CD4-positive, alpha-beta T cell (primary cell): ENCODE data around the gene LRWD1. TPM values are rescaled to one million over a fixed set of nuclear protein-coding genes. Genes with fewer than 3 reads are reported as not detected.
"Not testable (repeated sequence)": the region's sequence is repeated elsewhere in the genome, so short reads cannot be mapped to it uniquely, and the experiment has no call there.

ENCODE experiments used
- ATAC-seq: fragments of 200-7000 bp; cut with Tn5 transposase; one replicate; pipeline ENCODE4 v1.10.0; 2022; ENCODE audit warnings: mild to moderate bottlenecking; ENCODE audit not compliant: poor library complexity
- CTCF ChIA-PET: fragments of 350-600 bp; sonication (Branson Sonifier 250); formaldehyde crosslinking; loops from one replicate; lab custom pipeline; 2021; ENCODE audit warnings: antibody characterized with exemption, inconsistent platforms; lab: Charles Lee
- POLR2A ChIA-PET: fragments of 350-600 bp; sonication (Branson Sonifier 250); formaldehyde crosslinking; loops from one replicate; lab custom pipeline; 2021; ENCODE audit warnings: antibody characterized with exemption, inconsistent platforms; lab: Charles Lee
- DNase-seq, 14 experiments: peaks; one replicate each; pipeline ENCODE4 v3.0.0-alpha.2; 2013 to 2020; ENCODE audit warnings: mixed read lengths in 2 of 14
- H3K27ac ChIP-seq, 2 donors: one replicate each; pipeline versions ENCODE4 v1.5.1 to v1.7.0; 2013; ENCODE audit warnings: low read length in 2 of 2, low read depth in 1 of 2, mild to moderate bottlenecking in 1 of 2
- H3K27me3 ChIP-seq, 2 experiments: 1 replicate in 1 of 2; 2 replicates in 1 of 2; pipeline versions ENCODE4 v1.6.1 to v1.7.0; 2013; ENCODE audit warnings: low read length in 2 of 2, control low read depth in 1 of 2, mild to moderate bottlenecking in 1 of 2, moderate library complexity in 1 of 2; ENCODE audit not compliant: insufficient read depth in 2 of 2, control insufficient read depth in 1 of 2
- H3K36me3 ChIP-seq: one replicate; pipeline ENCODE4 v1.6.1; 2013; ENCODE audit warnings: low read length, control low read depth; ENCODE audit not compliant: insufficient read depth
- H3K4me1 ChIP-seq: one replicate; pipeline ENCODE4 v1.6.1; 2013; ENCODE audit warnings: low read length, control low read depth; ENCODE audit not compliant: insufficient read depth
- H3K4me3 ChIP-seq: one replicate; pipeline ENCODE4 v1.5.1; 2013; ENCODE audit warnings: mild to moderate bottlenecking, low read length, moderate library complexity
- H3K9me3 ChIP-seq, 2 experiments: 1 replicate in 1 of 2; 2 replicates in 1 of 2; pipeline versions ENCODE4 v1.6.1 to v1.7.0; 2013; ENCODE audit warnings: low read length in 2 of 2, mild to moderate bottlenecking in 2 of 2, control low read depth in 1 of 2, moderate library complexity in 1 of 2; ENCODE audit not compliant: control insufficient read depth in 1 of 2, insufficient read depth in 1 of 2
- H3K27ac Mint-ChIP-seq: one replicate; pipeline ENCODE4 v1.8.0; 2020; ENCODE audit warnings: mixed read lengths
- H3K27me3 Mint-ChIP-seq: one replicate; pipeline ENCODE4 v1.8.0; 2021; ENCODE audit warnings: mixed read lengths
- H3K36me3 Mint-ChIP-seq: one replicate; pipeline ENCODE4 v1.8.0; 2021; ENCODE audit warnings: low read depth, mixed read lengths
- H3K4me1 Mint-ChIP-seq: one replicate; pipeline ENCODE4 v1.8.0; 2021; ENCODE audit warnings: low read depth, mixed read lengths
- H3K4me3 Mint-ChIP-seq: one replicate; pipeline ENCODE4 v1.8.0; 2020; ENCODE audit warnings: mild to moderate bottlenecking, mixed read lengths
- H3K9me3 Mint-ChIP-seq: one replicate; pipeline ENCODE4 v1.8.0; 2020; ENCODE audit warnings: mixed read lengths
- intact Hi-C, 2 experiments: fragments of 100-400 bp; cut with DNase I in 1 of 2; cut with micrococcal nuclease in 1 of 2; formaldehyde crosslinking; loops; one replicate each; pipeline versions ENCODE4 v1.15.1 to v1.9.0; 2023 to 2025; cut with DNase I, micrococcal nuclease
- total RNA-seq, 174 experiments: library from RNA in 2 of 174; stranded (reverse) in 2 of 174; gene quantifications; one replicate each; pipeline ENCODE4 v1.2.3 and lab custom pipeline; 2021 to 2026
- TF ChIP-seq, protein P1 (sequence below): fragments of 200-600 bp; IDR thresholded peaks from one replicate; pipeline ENCODE4 v1.8.0; 2022; ENCODE audit warnings: antibody characterized with exemption, mild to moderate bottlenecking

LRWD1 gene
- total RNA-seq, 2 experiments from 2014 or later = 12.9 to 13.9 TPM

DNA sequence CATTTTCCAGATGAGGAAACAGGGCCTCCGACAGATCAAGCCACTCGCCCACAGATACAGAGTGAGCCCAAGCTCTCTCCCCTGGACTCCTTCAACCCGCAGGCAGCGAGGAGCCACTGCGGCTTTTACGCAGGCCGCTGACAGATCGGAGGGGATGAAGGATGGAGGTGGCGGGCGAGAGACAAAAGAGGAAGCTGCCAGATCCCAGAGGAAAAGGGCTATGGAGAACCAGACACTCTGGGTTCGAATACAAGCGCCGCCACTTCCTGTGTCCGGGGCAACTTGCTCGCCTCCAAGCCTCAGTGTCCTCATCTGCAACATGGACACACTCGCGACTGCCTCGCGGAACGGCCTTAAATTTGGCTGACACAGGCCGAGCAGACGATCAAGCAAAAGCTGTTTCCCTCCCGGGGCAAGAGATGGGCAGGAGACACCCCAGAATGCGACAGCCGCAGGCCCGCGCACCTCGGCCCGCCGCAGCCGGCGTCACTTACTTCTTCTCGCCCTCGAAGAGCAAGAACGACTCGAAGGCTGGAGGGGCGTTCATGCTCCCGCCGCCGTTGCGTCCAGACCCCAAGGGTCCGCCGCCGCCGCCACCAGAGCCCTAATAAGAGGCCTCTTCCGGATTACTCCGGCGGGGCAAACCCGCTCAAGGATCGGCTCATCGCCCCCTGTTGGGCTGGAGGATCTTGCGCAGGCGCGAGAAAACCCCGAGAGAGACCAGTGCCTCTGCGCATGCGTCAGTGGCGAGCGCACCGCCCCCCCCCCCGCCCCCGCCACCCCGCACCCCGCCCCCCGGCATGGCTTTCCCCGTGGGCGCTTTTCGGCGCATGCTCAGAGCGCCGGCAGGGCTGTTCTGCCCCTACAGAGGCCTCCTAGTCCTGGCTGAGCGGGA is 13.8 kb downstream of the LRWD1 start, which contains the start of gene POLR2J:
TSS of gene POLR2J (minus strand) at position 609 of the 895 bp plus-strand sequence. CDS start at position 547, 62 bp downstream.
- POLR2A ChIA-PET, intact Hi-C loops, H3K9me3 Mint-ChIP-seq, CTCF ChIA-PET, H3K27me3 Mint-ChIP-seq, H3K36me3 ChIP-seq, H3K4me1 Mint-ChIP-seq, H3K27ac ChIP-seq, H3K9me3 ChIP-seq, H3K4me1 ChIP-seq, H3K27me3 ChIP-seq, H3K36me3 Mint-ChIP-seq: not testable (repeated sequence)
- Mint-ChIP-seq H3K27ac (peak within 1 kb of the TSS; percentile 90), H3K4me3 (peak within 1 kb of the TSS; percentile 92)
- TF ChIP-seq, protein P1, sequence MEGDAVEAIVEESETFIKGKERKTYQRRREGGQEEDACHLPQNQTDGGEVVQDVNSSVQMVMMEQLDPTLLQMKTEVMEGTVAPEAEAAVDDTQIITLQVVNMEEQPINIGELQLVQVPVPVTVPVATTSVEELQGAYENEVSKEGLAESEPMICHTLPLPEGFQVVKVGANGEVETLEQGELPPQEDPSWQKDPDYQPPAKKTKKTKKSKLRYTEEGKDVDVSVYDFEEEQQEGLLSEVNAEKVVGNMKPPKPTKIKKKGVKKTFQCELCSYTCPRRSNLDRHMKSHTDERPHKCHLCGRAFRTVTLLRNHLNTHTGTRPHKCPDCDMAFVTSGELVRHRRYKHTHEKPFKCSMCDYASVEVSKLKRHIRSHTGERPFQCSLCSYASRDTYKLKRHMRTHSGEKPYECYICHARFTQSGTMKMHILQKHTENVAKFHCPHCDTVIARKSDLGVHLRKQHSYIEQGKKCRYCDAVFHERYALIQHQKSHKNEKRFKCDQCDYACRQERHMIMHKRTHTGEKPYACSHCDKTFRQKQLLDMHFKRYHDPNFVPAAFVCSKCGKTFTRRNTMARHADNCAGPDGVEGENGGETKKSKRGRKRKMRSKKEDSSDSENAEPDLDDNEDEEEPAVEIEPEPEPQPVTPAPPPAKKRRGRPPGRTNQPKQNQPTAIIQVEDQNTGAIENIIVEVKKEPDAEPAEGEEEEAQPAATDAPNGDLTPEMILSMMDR = peak; percentile 58
- ATAC-seq (peak; percentile 89), DNase-seq (peak; percentile 81 to 98 (median 88))
- peak within 1 kb of the TSS; percentile 49 for H3K4me3 ChIP-seq

DNA sequence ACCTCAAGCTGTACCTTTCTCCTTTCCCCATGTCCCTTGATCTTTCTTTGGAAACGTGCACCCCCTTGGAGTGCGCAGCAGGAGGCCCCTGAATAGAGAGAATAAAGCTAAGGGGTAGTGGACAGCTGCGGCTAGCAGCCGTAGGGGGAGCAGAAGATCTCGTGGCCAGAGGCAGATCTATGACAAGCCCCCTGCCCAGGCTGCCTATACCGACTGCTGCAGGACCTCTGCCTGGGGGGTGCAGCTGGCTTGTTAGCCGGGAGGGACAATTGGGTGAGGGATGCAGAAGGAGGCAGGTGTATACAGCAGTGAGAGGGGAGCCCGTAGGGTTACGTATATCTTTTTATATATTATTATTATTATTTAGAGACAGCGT is 14.4 kb downstream of the LRWD1 start:
- H3K9me3 ChIP-seq, H3K4me1 ChIP-seq, H3K36me3 ChIP-seq, H3K36me3 Mint-ChIP-seq, DNase-seq, H3K4me1 Mint-ChIP-seq, H3K9me3 Mint-ChIP-seq, ATAC-seq, H3K27me3 Mint-ChIP-seq, H3K27ac ChIP-seq, H3K27me3 ChIP-seq, H3K4me3 Mint-ChIP-seq, intact Hi-C loops, POLR2A ChIA-PET, H3K4me3 ChIP-seq, CTCF ChIA-PET: not testable (repeated sequence)
- peak overlapping the region; percentile 90 for H3K27ac Mint-ChIP-seq

DNA sequence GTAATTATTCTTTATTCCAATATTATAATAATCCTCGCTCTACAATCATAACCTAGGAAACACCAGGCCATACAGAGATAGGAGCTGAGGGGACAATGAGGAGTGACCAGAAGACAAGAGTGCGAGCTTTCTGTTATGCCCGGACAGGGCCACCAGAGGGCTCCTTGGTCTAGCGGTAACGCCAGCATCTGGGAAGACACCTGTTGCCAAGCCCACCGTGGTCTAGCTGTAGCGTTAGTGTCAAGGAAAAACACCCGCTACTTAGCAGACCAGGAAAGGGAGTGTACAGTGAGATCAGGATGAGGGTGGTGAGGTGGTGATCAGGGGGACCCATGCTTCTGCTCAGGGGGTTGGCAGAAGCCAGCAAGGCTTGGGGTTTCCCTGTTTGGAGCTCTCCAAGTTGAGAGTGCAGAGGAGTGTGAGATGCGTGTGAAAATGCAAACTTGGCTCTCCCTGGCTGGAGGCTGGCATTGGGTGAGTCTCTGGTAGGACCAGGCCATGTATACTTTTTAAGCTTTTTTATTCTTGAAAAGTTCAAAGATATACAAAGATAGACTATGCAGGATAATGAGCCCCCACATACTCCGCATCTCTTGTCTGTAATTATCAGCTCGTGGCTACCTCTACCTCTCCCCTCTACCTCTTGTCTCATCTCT is 15.3 kb downstream of the LRWD1 start:
- H3K4me1 Mint-ChIP-seq, H3K36me3 ChIP-seq, H3K9me3 ChIP-seq, H3K4me3 ChIP-seq, intact Hi-C loops, ATAC-seq, H3K27ac Mint-ChIP-seq, H3K36me3 Mint-ChIP-seq, POLR2A ChIA-PET, CTCF ChIA-PET, H3K27me3 ChIP-seq, H3K4me1 ChIP-seq, H3K27ac ChIP-seq, H3K9me3 Mint-ChIP-seq, H3K27me3 Mint-ChIP-seq: not testable (repeated sequence)
- DNase-seq = peak in 3 of 14 experiments; percentile 29 to 38 (median 33)
- TF ChIP-seq, protein P1 = peak; percentile 29
- peak overlapping the region; percentile 20 for H3K4me3 Mint-ChIP-seq

DNA sequence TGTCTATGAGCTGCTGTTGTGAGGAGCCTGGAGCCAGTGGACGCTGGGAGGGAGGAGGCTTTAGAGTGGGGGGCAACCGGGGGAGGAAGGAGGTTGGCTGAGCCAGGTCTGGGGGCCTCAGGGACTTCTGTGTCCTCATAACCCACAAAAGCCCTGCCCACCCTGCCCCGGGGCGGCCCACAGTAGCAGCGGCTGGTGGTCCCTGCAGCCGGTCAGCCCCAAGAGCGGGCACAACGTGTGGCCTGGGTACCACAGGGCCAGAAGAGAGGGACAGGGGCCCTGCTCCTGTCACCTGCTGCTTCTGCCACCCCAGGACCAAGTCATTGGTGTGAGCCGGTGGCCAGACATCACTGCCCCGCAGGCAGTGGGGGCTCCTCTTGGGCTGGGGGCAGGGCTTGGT is 17.2 kb downstream of the LRWD1 start:
- H3K36me3 ChIP-seq, DNase-seq, POLR2A ChIA-PET, H3K4me1 ChIP-seq, H3K9me3 ChIP-seq, H3K27me3 ChIP-seq, H3K4me3 Mint-ChIP-seq, H3K27me3 Mint-ChIP-seq, H3K4me1 Mint-ChIP-seq, H3K4me3 ChIP-seq, CTCF ChIA-PET, H3K36me3 Mint-ChIP-seq, H3K27ac Mint-ChIP-seq, H3K27ac ChIP-seq, intact Hi-C loops, H3K9me3 Mint-ChIP-seq, ATAC-seq: not testable (repeated sequence)

DNA sequence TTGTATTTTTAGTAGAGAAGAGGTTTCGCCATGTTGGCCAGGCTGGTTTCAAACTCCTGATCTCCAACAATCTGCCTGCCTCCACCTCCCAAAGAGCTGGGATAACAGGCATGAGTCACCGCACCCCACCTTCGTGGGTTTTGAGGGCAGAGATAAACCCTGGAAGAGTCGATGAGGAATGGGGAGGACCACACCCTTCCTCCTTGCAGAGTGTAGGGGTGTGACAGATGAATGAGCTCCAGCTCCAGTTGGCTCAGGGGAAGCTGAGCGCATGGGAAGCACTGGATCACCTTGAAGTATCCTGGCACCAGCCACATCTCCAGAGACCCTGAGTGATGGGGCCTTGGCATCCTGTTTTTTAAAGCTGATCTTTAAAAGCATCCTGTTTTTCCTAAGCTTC is 19.5 kb downstream of the LRWD1 start:
- H3K36me3 Mint-ChIP-seq, intact Hi-C loops, H3K9me3 ChIP-seq, H3K4me3 ChIP-seq, H3K9me3 Mint-ChIP-seq, H3K27me3 ChIP-seq, H3K4me3 Mint-ChIP-seq, CTCF ChIA-PET, H3K27ac Mint-ChIP-seq, H3K4me1 ChIP-seq, ATAC-seq, POLR2A ChIA-PET, H3K4me1 Mint-ChIP-seq, H3K27me3 Mint-ChIP-seq, H3K27ac ChIP-seq, H3K36me3 ChIP-seq, DNase-seq: not testable (repeated sequence)
